GM21528 (cell line): ENCODE data around the gene GCHFR.

Source experiments
- ATAC-seq: cut with Tn5 transposase; IDR thresholded peaks from one replicate; pipeline ENCODE4 v1.9.1; 2021; ENCODE audit warnings: mild to moderate bottlenecking, moderate library complexity; ENCODE audit not compliant: unreplicated experiment, low FRiP score

The GCHFR gene

GRCh38 chr15:40763801-40764628 lies at the start of gene GCHFR:
GCHFR (plus strand) TSS chr15:40764068; CDS start chr15:40764181, 113 bp downstream.
- ATAC-seq, result peak; percentile 43

GRCh38 chr15:40714144-40714543 lies 49.7 kb upstream of the GCHFR start:
- ATAC-seq, result no peak

GRCh38 chr15:40716165-40716564 lies 47.7 kb upstream of the GCHFR start:
- ATAC-seq, result no peak

- ATAC-seq, result no peak
Measured at GRCh38 chr15:40721701-40722100, 42.2 kb upstream of the GCHFR start.

- no peak for ATAC-seq
Measured at GRCh38 chr15:40722354-40722753, 41.5 kb upstream of the GCHFR start.

GRCh38 chr15:40722934-40723333 lies 40.9 kb upstream of the GCHFR start:
- ATAC-seq, result no peak

- ATAC-seq, result no peak
Measured at GRCh38 chr15:40723919-40724318, 39.9 kb upstream of the GCHFR start.

GRCh38 chr15:40731034-40731433 lies 32.8 kb upstream of the GCHFR start:
- ATAC-seq, result no peak

- no peak for ATAC-seq
Measured at GRCh38 chr15:40736575-40736974, 27.3 kb upstream of the GCHFR start.

GRCh38 chr15:40737048-40737447 lies 26.8 kb upstream of the GCHFR start:
- no peak for ATAC-seq

- ATAC-seq, result no peak
Measured at GRCh38 chr15:40739047-40739446, 24.8 kb upstream of the GCHFR start.

GRCh38 chr15:40739854-40740253 lies 24.0 kb upstream of the GCHFR start:
- ATAC-seq, result no peak

GRCh38 chr15:40743485-40743901 lies 20.4 kb upstream of the GCHFR start:
- no peak for ATAC-seq

GRCh38 chr15:40743921-40744814 lies 19.7 kb upstream of the GCHFR start:
- no peak for ATAC-seq

- ATAC-seq, result no peak
Measured at GRCh38 chr15:40744815-40745152, 19.1 kb upstream of the GCHFR start.

- no peak for ATAC-seq
Measured at GRCh38 chr15:40746916-40747418, 16.9 kb upstream of the GCHFR start.

- no peak for ATAC-seq
Measured at GRCh38 chr15:40747685-40748631, 15.9 kb upstream of the GCHFR start.

- ATAC-seq, result no peak
Measured at GRCh38 chr15:40749151-40749630, 14.7 kb upstream of the GCHFR start.

- no peak for ATAC-seq
Measured at GRCh38 chr15:40750885-40751284, 13.0 kb upstream of the GCHFR start.

- no peak for ATAC-seq
Measured at GRCh38 chr15:40751745-40752144, 12.1 kb upstream of the GCHFR start.
